Measurements from ENCODE around the gene JAK1. TPM values are rescaled to one million over a fixed set of nuclear protein-coding genes. Genes with fewer than 3 reads are reported as not detected.

The JAK1 gene
- total RNA-seq, 6 experiments from 2014 or later = 48.0 to 71.6 (median 66.5) TPM

GRCh38 chr1:64875101-64875500, 91.2 kb downstream of the JAK1 start:
- intact Hi-C loops (cut with DNase I) = no loop called here
- Histone ChIP-seq H3K27me3 (no peaks in the 10 kb centered on the region), H3K4me3 (no peak overlapping the region), H3K4me1 (no peaks in the 10 kb centered on the region), H3K9me3 (no peaks in the 10 kb centered on the region), H3K36me3 (peaks cover 0 to 69% (median 9%) of the 10 kb centered on the region in 4 donors), H3K27ac (no peak overlapping the region)
- DNase-seq (no peak), ATAC-seq (no peak)
- WGBS (ENCODE audit: insufficient coverage, low coverage, low lambda C conversion rate, missing lambda C conversion rate) = 99% methylated on average over 8 of the region's 10 CpGs
- TF ChIP-seq CTCF (IDR thresholded peaks at IDR 0.05) = no peak
- no peak for TF ChIP-seq POLR2A (IDR thresholded peaks at IDR 0.05)

GRCh38 chr1:64874666-64875065, 91.7 kb downstream of the JAK1 start:
- H3K36me3 ChIP-seq = peaks cover 0 to 69% (median 9%) of the 10 kb centered on the region in 4 donors

GRCh38 chr1:64873576-64873975, 92.8 kb downstream of the JAK1 start:
- WGBS (ENCODE audit: insufficient coverage, low coverage, low lambda C conversion rate, missing lambda C conversion rate) = 85% methylated on average over 5 of the region's 9 CpGs
- DNase-seq = no peak

More at GRCh38 chr1:64874666-64875065, 91.7 kb downstream of the JAK1 start:
- Histone ChIP-seq H3K4me1 (no peaks in the 10 kb centered on the region), H3K27me3 (no peaks in the 10 kb centered on the region), H3K4me3 (no peak overlapping the region), H3K27ac (no peak overlapping the region), H3K9me3 (no peaks in the 10 kb centered on the region)
- no peak for ATAC-seq
- no peak for DNase-seq
- no peak for TF ChIP-seq POLR2A (IDR thresholded peaks at IDR 0.05)
- no peak for TF ChIP-seq CTCF (IDR thresholded peaks at IDR 0.05)
- WGBS (ENCODE audit: insufficient coverage, low coverage, low lambda C conversion rate, missing lambda C conversion rate) = 83% methylated on average over 3 of the region's 3 CpGs
- intact Hi-C loops (cut with DNase I) = no loop called here

GRCh38 chr1:64872067-64872466, 94.3 kb downstream of the JAK1 start:
- no peak for TF ChIP-seq POLR2A (IDR thresholded peaks at IDR 0.05)
- TF ChIP-seq CTCF (IDR thresholded peaks at IDR 0.05) = no peak
- Histone ChIP-seq H3K4me1 (no peaks in the 10 kb centered on the region), H3K27ac (no peak overlapping the region), H3K4me3 (no peak overlapping the region), H3K27me3 (no peaks in the 10 kb centered on the region), H3K9me3 (no peaks in the 10 kb centered on the region), H3K36me3 (peaks cover 4 to 71% (median 9%) of the 10 kb centered on the region in 4 donors)
- intact Hi-C loops (cut with DNase I) = no loop called here
- WGBS (ENCODE audit: insufficient coverage, low coverage, low lambda C conversion rate, missing lambda C conversion rate) = 100% methylated on average over 1 of the region's 1 CpG
- DNase-seq (no peak), ATAC-seq (no peak)

More at GRCh38 chr1:64873576-64873975, 92.8 kb downstream of the JAK1 start:
- TF ChIP-seq CTCF (IDR thresholded peaks at IDR 0.05) (no peak), POLR2A (IDR thresholded peaks at IDR 0.05) (no peak)
- intact Hi-C loops (cut with DNase I) = no loop called here
- Histone ChIP-seq H3K27me3 (no peaks in the 10 kb centered on the region), H3K4me1 (no peaks in the 10 kb centered on the region), H3K9me3 (no peaks in the 10 kb centered on the region), H3K36me3 (peaks cover 4 to 77% (median 9%) of the 10 kb centered on the region in 4 donors), H3K4me3 (no peak overlapping the region), H3K27ac (no peak overlapping the region)
- no peak for ATAC-seq

- Histone ChIP-seq H3K9me3 (no peaks in the 10 kb centered on the region), H3K4me3 (no peak overlapping the region), H3K27me3 (no peaks in the 10 kb centered on the region), H3K36me3 (peaks cover 7 to 70% (median 8%) of the 10 kb centered on the region in 4 donors), H3K27ac (no peak overlapping the region), H3K4me1 (no peaks in the 10 kb centered on the region)
- TF ChIP-seq CTCF (IDR thresholded peaks at IDR 0.05) (no peak), POLR2A (IDR thresholded peaks at IDR 0.05) (no peak)
- 85% methylated on average over 7 of the region's 8 CpGs for WGBS (ENCODE audit: insufficient coverage, low coverage, low lambda C conversion rate, missing lambda C conversion rate)
- intact Hi-C loops (cut with DNase I) = no loop called here
- no peak for ATAC-seq
- DNase-seq = no peak
Observed at GRCh38 chr1:64871256-64871655, 95.1 kb downstream of the JAK1 start.
